HG03108 (cell line): ENCODE data around the gene PCSK2.

ENCODE experiments used
- ATAC-seq: cut with Tn5 transposase; IDR thresholded peaks from one replicate; pipeline ENCODE4 v1.9.1; 2021; ENCODE audit warnings: moderate library complexity; ENCODE audit not compliant: unreplicated experiment

Gene PCSK2

DNA sequence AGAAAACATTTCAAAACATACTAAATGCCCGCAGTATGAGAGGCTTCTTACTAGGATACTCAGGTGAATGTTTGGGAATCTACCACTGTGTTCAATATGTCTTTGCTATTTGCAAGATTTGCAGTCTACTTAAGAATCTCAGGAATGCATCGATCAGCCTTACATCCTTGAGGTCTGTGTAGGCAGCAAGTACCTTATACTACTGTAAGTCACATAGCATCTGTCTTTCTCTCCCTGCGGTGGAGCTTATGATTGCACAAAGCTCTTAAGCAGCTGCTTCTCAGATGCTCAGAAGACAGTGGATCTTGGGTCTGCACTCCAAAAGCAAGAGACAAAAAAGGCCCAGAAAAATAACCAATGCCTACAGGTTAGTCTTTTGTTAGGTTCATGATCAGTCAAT, 21.4 kb downstream of the PCSK2 start:
- ATAC-seq, result no peak

- ATAC-seq, result no peak
Observed at GRCh38 chr20:17262786-17263185, 35.9 kb downstream of the PCSK2 start.

- ATAC-seq, result no peak
Observed at GRCh38 chr20:17273717-17274116, 46.9 kb downstream of the PCSK2 start.

DNA sequence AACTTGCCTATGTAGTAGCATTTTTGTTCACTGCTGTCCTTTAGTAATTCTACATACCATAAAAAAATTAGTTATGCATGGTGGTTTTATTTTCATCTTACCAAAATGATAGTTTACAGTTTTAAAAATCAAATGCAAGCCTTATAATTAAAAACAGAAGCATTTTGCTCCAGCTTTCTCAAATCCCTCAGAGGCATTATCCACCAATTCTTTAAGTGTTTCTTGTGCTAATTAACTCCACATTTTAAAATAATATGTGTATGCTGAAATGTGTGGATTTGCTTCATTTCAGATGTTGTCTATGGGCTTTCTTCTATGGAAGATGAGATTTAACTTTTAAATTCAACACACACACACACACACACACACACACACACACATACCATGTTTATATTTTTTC, 49.3 kb downstream of the PCSK2 start:
- no peak for ATAC-seq

GRCh38 chr20:17281478-17281877, 54.6 kb downstream of the PCSK2 start:
- ATAC-seq, result no peak

DNA sequence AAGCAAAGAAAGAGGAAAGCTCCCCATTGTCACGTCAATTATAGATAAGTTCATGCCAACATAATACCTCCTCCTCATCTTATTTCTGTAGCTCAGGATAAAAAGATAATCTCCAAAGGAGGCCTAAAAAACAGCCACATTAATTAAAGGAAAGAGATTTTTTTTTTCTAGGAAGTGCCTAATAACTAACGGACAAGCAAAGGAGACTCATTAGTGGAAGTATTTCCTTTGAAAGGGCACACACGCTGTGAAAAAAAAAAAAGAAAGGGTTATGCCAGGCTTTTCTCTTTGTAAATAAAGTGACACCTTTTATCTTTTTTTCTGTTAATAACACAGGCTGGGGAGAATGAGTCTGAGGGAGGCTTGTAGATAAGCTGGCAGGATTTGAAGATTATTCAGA, 55.7 kb downstream of the PCSK2 start:
- no peak for ATAC-seq

DNA sequence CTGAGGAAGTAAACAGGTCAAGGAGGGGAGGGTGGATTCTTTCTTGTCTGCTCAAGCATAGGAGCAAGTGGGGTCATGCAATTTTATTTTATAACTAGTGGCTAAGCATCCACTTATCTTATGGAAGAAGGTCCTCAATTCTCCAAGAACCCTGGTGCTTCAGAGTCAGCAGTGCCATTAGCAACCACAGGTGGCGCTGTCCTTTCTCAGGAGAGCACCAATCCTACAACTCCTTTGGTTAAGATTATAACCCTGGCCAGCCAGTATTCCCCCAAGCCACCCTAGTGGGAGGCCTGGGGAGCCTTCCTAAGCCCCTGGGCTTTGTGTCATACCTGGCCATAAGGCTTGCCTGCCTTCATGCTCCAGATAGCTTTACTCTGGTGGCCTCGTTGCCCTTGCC, 60.7 kb downstream of the PCSK2 start:
- no peak for ATAC-seq

DNA sequence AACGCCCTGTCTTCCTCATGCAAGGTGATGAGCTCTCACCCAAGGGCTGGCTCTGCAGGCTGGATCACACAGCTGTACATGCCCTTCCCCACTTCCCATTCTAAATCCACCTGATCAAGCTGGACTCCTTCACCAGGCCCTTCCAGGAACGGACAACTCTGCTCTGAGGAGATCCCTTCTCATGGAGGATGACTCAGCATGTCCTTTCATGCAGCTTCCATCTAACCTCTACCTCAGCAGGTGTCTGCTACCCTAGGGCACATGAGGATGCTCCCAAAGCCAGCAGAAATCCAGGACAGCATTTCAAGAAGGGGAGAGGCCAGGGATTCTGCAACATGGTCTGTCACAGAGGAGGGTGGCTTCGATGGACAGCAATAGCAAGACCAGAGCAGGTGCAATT, 61.2 kb downstream of the PCSK2 start:
- ATAC-seq, result no peak

DNA sequence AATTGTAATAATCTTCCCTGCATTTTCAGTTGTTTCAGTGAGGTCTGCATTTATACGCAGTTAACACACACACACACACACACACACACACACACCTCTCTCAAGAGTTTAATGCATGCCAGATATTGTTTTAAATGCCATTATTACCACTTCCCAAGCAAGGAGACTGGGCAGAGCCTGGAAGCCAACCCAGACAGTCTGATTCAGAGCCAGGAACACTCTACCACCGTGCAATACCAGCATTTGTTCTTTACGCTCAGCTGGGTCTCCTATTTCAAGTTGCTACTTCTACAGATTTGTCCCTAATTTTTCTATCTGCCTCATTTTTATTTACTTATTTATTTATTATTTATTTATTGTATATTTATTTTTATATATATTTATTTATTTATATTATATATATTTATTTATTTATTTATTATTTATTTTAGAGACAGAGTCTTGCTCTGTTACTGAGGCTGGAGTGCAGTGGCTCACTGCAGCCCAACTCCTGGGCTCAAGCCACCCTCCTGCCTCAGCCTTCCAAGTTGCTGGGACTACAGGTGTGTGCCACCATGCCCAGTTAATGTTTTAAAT, 68.4 kb downstream of the PCSK2 start:
- ATAC-seq, result no peak

DNA sequence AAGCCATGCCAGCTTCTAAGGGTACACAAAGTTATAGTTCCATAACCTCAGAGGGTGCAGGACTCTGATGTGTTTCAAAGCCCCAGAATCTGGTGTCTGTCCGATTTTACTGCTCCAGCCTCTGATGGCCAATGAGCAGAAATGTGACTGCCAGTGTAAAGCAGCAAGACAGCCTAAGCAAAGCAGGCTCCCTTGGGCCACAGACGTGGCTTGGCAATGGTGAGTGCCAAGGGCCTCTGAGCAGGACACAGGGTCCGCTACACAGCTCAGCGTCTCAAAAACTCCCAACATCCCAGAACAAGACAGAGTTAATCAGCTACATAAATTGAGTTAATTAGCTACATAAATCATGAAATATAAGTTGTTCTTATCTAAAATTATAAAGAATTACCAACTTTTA, 69.2 kb downstream of the PCSK2 start:
- ATAC-seq, result no peak

DNA sequence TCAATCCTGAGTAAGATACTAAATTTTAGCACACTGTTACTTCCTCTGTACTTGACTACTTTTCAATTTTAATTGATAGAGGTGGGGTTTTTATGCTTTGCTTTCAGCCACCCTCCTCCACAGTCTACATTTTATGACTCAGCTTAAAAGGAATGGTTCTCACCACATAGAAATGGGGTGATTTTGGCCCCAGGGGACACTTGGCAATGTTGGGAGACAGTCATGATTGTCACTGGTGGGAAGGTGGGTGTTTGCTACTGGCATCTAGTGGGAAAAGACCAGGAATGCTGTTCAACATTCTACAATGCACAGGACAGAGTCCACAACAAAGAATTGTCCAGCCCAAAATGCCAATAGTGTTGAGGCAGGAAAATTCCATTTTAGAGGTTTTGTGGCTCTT, 71.3 kb downstream of the PCSK2 start:
- ATAC-seq, result no peak

DNA sequence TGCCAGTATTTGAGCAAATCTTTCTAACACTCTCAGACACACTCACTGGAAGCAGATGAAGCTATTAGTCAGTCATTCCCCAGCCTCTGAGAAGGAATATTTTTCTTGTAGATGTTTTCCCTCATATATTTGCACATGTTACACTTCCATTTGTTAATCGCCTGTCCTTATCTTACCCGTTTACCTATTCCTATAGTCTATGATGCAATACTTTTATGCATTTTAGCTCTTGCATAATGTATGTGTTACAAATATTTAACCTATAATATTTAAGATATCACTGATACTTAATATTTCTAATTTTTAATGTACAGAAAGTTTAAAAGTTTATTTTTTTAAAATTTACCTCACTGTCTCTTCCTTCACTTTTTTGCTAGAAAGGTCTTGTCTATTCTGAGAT, 71.9 kb downstream of the PCSK2 start:
- ATAC-seq, result no peak

GRCh38 chr20:17300113-17300512, 73.3 kb downstream of the PCSK2 start:
- ATAC-seq, result no peak

- no peak for ATAC-seq
Observed at GRCh38 chr20:17304774-17305173, 77.9 kb downstream of the PCSK2 start.

DNA sequence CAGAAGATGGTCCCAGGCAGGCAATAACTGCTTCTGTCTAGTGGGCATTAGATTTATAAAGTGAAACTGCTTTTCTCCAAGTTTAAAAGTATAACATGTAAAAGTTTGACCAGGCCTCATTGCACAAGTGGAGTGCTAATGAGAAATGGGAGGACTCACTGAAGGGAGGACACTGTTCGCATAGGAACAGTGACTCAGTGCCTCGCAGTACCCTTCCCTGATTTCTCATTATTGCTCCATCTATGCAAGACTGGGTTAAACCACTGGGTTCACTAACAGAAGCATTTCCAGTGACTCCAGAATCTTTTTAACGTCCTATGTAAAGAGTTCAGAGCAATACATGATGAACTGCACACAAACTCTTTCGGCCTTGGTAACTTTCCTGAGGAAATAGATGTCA, 79.6 kb downstream of the PCSK2 start:
- no peak for ATAC-seq

GRCh38 chr20:17314264-17314663, 87.4 kb downstream of the PCSK2 start:
- ATAC-seq, result no peak

DNA sequence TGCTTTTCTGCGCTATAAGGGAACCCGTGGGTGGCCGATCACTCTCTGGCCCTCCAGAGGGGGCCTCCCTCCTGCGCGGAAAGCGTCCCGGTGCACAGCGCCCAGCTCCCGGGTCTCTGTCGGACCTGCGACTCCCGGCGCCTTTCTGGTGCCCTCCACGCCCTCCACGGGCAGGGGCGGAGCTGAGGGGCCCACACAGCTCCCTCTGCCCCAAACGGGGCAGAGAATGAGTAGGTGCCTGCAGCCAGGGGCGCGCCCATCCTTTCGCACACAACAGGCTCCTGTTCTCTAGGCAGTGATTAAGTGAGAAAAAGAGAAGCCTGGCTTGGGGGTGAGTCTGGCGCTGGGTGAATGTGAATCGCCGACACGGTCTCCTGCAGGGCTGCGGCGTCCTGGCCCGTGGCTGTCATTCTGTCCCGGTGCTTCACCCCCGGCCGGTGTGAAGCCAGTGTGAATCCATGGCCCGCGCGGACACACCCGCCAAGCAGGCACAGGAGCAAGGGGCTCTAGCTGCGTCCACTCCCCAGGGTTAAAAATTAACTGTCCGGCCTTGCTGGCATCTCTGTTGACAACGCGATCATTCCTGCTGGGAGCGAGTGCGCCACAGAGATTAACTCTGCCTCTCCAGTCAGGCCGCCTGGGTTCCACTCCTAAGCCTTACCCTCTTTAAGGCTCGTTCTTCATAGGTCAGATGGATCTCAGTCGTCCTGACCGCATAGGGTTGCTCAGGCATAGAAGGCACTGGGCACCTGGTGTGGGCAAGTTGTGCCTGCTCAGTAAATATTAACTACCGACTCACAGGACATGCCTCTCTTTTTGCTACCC, 88.8 kb downstream of the PCSK2 start:
- no peak for ATAC-seq

DNA sequence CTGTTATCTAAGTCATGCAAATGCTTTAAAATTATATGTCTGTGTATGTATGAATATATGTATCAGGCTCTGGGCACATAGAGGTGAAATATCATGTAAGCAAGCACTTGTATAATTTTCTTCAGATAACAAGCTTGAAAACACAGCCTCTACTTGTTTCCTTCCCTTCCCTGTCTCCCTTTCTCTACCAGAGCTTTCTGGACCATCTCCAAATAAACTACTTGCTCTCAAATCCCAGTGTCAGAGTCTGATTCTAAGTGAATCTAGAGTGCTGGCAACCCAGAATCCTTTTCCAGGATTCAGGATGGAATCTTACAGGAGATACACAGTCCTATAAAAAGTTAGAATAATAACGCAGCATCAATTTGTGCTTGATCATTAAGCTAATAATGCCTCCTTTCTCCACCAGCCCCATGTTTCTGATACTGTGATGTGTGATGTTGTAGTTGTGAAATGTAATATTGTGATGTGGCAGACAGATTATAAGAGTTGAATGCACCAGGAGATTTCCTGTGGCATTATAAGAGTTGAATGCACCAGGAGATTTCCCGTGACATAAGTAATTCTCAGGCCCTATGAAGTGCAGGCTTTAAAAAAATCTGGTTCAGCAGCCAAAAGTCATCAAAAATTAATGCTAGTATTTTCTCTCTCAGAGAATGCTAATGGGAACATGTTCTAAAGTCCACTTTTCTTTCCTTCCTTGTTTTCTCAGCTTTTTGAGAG, 89.6 kb downstream of the PCSK2 start:
- ATAC-seq, result no peak

GRCh38 chr20:17317341-17317740, 90.5 kb downstream of the PCSK2 start:
- no peak for ATAC-seq

DNA sequence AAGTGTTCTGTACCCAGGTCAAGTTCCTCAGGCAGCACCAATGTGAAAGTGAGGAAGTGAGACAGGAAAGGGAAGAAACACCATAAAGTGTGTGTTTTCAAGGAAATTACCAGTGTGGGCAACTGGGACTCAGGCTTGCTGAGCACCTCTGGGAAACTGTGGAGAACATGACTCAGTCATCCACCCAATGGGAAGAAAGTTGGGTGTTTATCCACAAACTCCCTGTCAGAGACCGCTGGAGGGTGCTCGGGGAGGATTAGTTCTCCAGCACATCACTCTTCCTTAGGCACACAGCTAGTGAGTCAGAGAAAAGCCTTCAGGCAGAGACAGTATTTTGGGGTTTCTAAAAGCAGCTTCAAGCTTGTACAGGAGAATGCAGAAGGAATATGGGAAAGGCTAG, 93.6 kb downstream of the PCSK2 start:
- ATAC-seq, result no peak

- ATAC-seq, result no peak
Observed at GRCh38 chr20:17326096-17326495, 99.3 kb downstream of the PCSK2 start.
